PC-3 (cell line): ENCODE data around the gene FMO2. TPM values are rescaled to one million over a fixed set of nuclear protein-coding genes. Genes with fewer than 3 reads are reported as not detected.

ENCODE experiments used
- ATAC-seq: fragments of 200-7000 bp; cut with Tn5 transposase; 2 replicates; pipeline ENCODE4 v1.9.1; 2020; ENCODE audit warnings: mild to moderate bottlenecking, moderate library complexity
- BruUV-seq: library from RNA; stranded (reverse); fragments of 400-500 nt; replicated peaks from 2 replicates; lab custom pipeline; 2021; lab: Mats Ljungman, UMichigan
- CTCF ChIA-PET: fragments of 300-600 bp; sonication (Branson Sonifier 250); formaldehyde crosslinking; loops from one replicate; lab custom pipeline; 2022; ENCODE audit warnings: antibody characterized with exemption; lab: Charles Lee
- POLR2A ChIA-PET: fragments of 300-600 bp; sonication (Branson Sonifier 250); formaldehyde crosslinking; loops from one replicate; lab custom pipeline; 2022; ENCODE audit warnings: antibody characterized with exemption; ENCODE audit not compliant: unreplicated experiment; lab: Charles Lee
- DNase-seq: peaks from one replicate; pipeline ENCODE4 v3.0.0-alpha.2; 2015
- H2AFZ ChIP-seq: fragments of 300-600 bp; sonication (generic); 2 replicates; pipeline ENCODE4 v1.6.0; 2016; ENCODE audit warnings: antibody characterized with exemption, low read length
- H3F3A ChIP-seq: fragments of 300-600 bp; sonication (generic); one replicate; pipeline ENCODE4 v1.6.0; 2017; ENCODE audit warnings: antibody characterized with exemption, low read length, control low read depth, mild to moderate bottlenecking; ENCODE audit not compliant: unreplicated experiment
- H3K27ac ChIP-seq: fragments of 300-600 bp; sonication (generic); 2 replicates; pipeline ENCODE4 v1.5.1; 2016; ENCODE audit warnings: mild to moderate bottlenecking, low read length
- H3K27me3 ChIP-seq: fragments of 300-600 bp; sonication (generic); 2 replicates; pipeline ENCODE4 v1.6.1; 2016; ENCODE audit warnings: low read length, mixed read lengths
- H3K36me3 ChIP-seq: fragments of 300-600 bp; sonication (generic); 2 replicates; pipeline ENCODE4 v1.6.1; 2016; ENCODE audit warnings: low read depth, mixed run types, low read length, mixed read lengths
- H3K4me1 ChIP-seq: fragments of 300-600 bp; sonication (generic); 2 replicates; pipeline ENCODE4 v1.5.1; 2016; ENCODE audit warnings: low read length; ENCODE audit not compliant: insufficient read depth
- H3K4me2 ChIP-seq: fragments of 300-600 bp; sonication (generic); 2 replicates; pipeline ENCODE4 v1.6.0; 2016; ENCODE audit warnings: low read length
- H3K4me3 ChIP-seq: fragments of 300-600 bp; sonication (generic); 2 replicates; pipeline ENCODE4 v1.5.1; 2016; ENCODE audit warnings: mild to moderate bottlenecking, low read length, mixed read lengths
- H3K79me2 ChIP-seq: fragments of 300-600 bp; sonication (generic); 2 replicates; pipeline ENCODE4 v1.6.1; 2017; ENCODE audit warnings: low read length, mixed read lengths
- H3K9ac ChIP-seq: fragments of 300-600 bp; sonication (generic); 2 replicates; pipeline ENCODE4 v1.6.0; 2016; ENCODE audit warnings: mild to moderate bottlenecking, low read length
- H3K9me2 ChIP-seq: fragments of 300-600 bp; sonication (generic); replicated peaks from 2 replicates; pipeline ENCODE4 v1.6.1; 2016; ENCODE audit warnings: mixed run types, low read length, mixed read lengths
- H3K9me3 ChIP-seq: fragments of 300-600 bp; sonication (generic); 2 replicates; pipeline ENCODE4 v1.6.1; 2016; ENCODE audit warnings: low read length, mixed read lengths
- H4K20me1 ChIP-seq: fragments of 300-600 bp; sonication (generic); 2 replicates; pipeline ENCODE4 v1.6.1; 2016; ENCODE audit warnings: low read length, mixed read lengths
- EZH2 ChIP-seq: fragments of 300-600 bp; sonication (generic); IDR thresholded peaks from one replicate; pipeline ENCODE4 v1.6.1; 2017; ENCODE audit warnings: antibody characterized with exemption, mild to moderate bottlenecking, low read length; ENCODE audit not compliant: unreplicated experiment
- EZH2phosphoT487 ChIP-seq: fragments of 300-600 bp; sonication (generic); IDR thresholded peaks from 2 replicates; pipeline ENCODE4 v1.6.1; 2018; ENCODE audit warnings: mild to moderate bottlenecking, antibody characterized with exemption, low read length, borderline replicate concordance
- intact Hi-C: fragments of 100-400 bp; cut with micrococcal nuclease; formaldehyde crosslinking; loops from 2 replicates; pipeline ENCODE4 v1.9.0; 2023
- total RNA-seq: library from RNA; depleted of rRNA; stranded (reverse); fragments of >200 nt; gene quantifications from 2 replicates; pipeline ENCODE4 v1.2.3, GENCODE V29; 2014
- TF ChIP-seq, protein P1 (sequence below): fragments of 300-600 bp; sonication (generic); conservative IDR thresholded peaks from 2 replicates; pipeline ENCODE4 v1.5.1; 2017; ENCODE audit warnings: antibody characterized with exemption, low read depth, mild to moderate bottlenecking, low read length

FMO2 gene
- total RNA-seq, 1 experiment from 2014 or later: not detected

DNA sequence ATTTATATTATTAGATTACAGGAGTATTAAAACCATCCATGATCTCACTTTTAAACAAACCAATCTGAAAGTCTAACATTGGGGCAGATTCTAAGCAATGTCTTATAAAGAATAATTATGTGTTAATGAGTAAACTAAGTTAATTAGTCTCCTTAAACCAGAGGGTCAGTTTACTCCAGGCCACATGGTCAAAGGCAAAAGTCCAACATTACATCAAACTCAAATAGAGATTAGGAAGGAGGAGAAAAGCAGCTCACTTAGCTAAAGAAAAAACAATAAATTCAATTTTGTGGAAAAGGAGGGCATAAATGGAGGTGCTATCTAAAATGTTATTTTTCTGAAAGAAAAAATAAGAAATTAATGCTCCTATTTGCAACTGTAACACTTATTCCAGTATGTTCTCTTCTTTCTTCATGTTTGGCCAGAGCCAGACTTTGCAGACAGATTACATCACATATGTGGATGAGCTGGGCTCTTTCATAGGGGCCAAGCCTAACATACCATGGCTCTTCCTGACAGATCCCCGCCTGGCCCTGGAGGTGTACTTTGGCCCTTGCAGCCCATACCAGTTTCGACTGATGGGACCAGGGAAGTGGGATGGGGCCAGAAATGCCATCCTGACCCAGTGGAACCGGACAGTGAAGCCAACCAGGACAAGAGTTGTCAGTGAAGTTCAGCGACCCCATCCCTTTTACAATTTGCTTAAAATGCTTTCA is 24.3 kb upstream of the FMO2 start:
- DNase-seq: no peak
- no peaks in the 10 kb centered on the region for H4K20me1 ChIP-seq
- no peak overlapping the region for H2AFZ ChIP-seq
- H3K27me3 ChIP-seq: peaks cover 69% of the 10 kb centered on the region; the same call in 1 of the 2 replicates
- TF ChIP-seq EZH2phosphoT487: no peak
- TF ChIP-seq, protein P1, sequence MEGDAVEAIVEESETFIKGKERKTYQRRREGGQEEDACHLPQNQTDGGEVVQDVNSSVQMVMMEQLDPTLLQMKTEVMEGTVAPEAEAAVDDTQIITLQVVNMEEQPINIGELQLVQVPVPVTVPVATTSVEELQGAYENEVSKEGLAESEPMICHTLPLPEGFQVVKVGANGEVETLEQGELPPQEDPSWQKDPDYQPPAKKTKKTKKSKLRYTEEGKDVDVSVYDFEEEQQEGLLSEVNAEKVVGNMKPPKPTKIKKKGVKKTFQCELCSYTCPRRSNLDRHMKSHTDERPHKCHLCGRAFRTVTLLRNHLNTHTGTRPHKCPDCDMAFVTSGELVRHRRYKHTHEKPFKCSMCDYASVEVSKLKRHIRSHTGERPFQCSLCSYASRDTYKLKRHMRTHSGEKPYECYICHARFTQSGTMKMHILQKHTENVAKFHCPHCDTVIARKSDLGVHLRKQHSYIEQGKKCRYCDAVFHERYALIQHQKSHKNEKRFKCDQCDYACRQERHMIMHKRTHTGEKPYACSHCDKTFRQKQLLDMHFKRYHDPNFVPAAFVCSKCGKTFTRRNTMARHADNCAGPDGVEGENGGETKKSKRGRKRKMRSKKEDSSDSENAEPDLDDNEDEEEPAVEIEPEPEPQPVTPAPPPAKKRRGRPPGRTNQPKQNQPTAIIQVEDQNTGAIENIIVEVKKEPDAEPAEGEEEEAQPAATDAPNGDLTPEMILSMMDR: no peak
- TF ChIP-seq EZH2: no peak
- H3K9me2 ChIP-seq: no peaks in the 10 kb centered on the region
- intact Hi-C loops: no loop called here
- H3F3A ChIP-seq: no peaks in the 10 kb centered on the region
- H3K4me1 ChIP-seq: no peaks in the 10 kb centered on the region
- H3K4me2 ChIP-seq: no peak overlapping the region
- no peaks in the 10 kb centered on the region for H3K9me3 ChIP-seq
- no peak overlapping the region for H3K4me3 ChIP-seq
- ChIA-PET CTCF (no interaction called here), POLR2A (no interaction called here)
- H3K9ac ChIP-seq: no peak overlapping the region
- no peaks in the 10 kb centered on the region for H3K36me3 ChIP-seq
- H3K79me2 ChIP-seq: no peaks in the 10 kb centered on the region
- no TSS peak for BruUV-seq
- ATAC-seq: no peak
- no peak overlapping the region for H3K27ac ChIP-seq

DNA sequence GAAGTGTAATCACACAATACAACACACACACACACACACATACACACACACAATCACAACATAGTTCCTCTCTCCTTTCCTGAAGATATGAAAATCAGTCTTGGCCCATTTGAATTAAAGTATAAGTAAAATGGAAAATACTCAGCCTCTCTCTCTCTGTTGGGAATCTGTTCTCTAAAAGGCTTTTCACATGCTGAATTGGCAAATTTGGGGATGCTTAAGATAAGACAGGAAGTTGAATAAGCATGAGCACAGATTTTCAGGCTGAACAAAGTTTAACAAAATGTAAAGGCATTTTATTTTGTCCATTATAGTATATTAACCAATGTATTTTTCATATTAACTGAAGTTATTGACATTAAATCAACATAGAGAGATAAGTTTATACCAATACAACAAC is 23.7 kb upstream of the FMO2 start:
- BruUV-seq: no TSS peak
- Histone ChIP-seq H3K79me2 (no peaks in the 10 kb centered on the region), H3K9me2 (no peaks in the 10 kb centered on the region), H4K20me1 (no peaks in the 10 kb centered on the region), H3K4me1 (no peaks in the 10 kb centered on the region), H3F3A (no peaks in the 10 kb centered on the region), H3K4me3 (no peak overlapping the region), H3K9ac (no peak overlapping the region), H3K27ac (no peak overlapping the region), H3K36me3 (no peaks in the 10 kb centered on the region), H2AFZ (no peak overlapping the region), H3K4me2 (no peak overlapping the region), H3K27me3 (peaks cover 66% of the 10 kb centered on the region; the same call in 1 of the 2 replicates), H3K9me3 (no peaks in the 10 kb centered on the region)
- ATAC-seq: no peak
- no peak for DNase-seq
- ChIA-PET POLR2A (no interaction called here), CTCF (no interaction called here)
- intact Hi-C loops: no loop called here
- TF ChIP-seq EZH2phosphoT487: no peak
- TF ChIP-seq, protein P1: no peak
- TF ChIP-seq EZH2: no peak

DNA sequence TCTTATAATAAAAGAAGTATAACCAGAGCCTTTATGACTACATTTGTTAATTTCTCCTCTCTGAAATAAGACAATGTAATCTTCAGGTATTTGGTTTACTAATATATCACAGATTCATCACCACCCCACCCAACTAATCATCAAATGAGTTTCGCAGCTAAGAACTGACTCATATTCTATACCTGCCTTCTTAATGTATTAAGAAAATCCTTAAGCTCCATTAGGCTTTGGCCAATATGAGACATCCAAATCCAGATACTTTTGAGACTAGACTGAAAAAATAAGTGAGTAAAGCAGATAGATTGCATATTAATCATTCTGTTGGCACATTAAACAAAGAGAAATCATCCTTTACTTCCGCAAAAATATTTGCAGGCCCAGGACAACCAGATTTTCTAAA is 18.7 kb upstream of the FMO2 start:
- Histone ChIP-seq H3K9ac (no peak overlapping the region), H3K27me3 (peaks cover 53% of the 10 kb centered on the region; the same call in 1 of the 2 replicates), H2AFZ (no peak overlapping the region), H3K4me3 (no peak overlapping the region), H3F3A (no peaks in the 10 kb centered on the region), H3K9me2 (no peaks in the 10 kb centered on the region), H3K79me2 (no peaks in the 10 kb centered on the region), H4K20me1 (no peaks in the 10 kb centered on the region), H3K36me3 (no peaks in the 10 kb centered on the region), H3K4me1 (no peaks in the 10 kb centered on the region), H3K27ac (no peak overlapping the region), H3K9me3 (no peaks in the 10 kb centered on the region), H3K4me2 (no peak overlapping the region)
- ChIA-PET POLR2A (no interaction called here), CTCF (no interaction called here)
- no peak for ATAC-seq
- TF ChIP-seq EZH2: no peak
- no peak for TF ChIP-seq EZH2phosphoT487
- TF ChIP-seq, protein P1: no peak
- no TSS peak for BruUV-seq
- DNase-seq: no peak
- intact Hi-C loops: no loop called here
